GM21825 (cell line): Measurements from ENCODE around the gene CNTFR.

Experiments used
- ATAC-seq: cut with Tn5 transposase; IDR thresholded peaks from one replicate; pipeline ENCODE4 v1.9.1; 2021; ENCODE audit warnings: mild to moderate bottlenecking, moderate library complexity; ENCODE audit not compliant: unreplicated experiment

CNTFR gene

GRCh38 chr9:34620061-34620994, 30.8 kb upstream of the CNTFR start, which contains the start of gene DCTN3:
Gene DCTN3 (minus strand): TSS chr9:34620495. CDS start chr9:34620464, 31 bp downstream.
- peak; percentile 95 for ATAC-seq

GRCh38 chr9:34615132-34615531, 25.6 kb upstream of the CNTFR start:
- ATAC-seq: no peak

GRCh38 chr9:34612788-34613390, 23.4 kb upstream of the CNTFR start:
- peak; percentile 47 for ATAC-seq

DNA sequence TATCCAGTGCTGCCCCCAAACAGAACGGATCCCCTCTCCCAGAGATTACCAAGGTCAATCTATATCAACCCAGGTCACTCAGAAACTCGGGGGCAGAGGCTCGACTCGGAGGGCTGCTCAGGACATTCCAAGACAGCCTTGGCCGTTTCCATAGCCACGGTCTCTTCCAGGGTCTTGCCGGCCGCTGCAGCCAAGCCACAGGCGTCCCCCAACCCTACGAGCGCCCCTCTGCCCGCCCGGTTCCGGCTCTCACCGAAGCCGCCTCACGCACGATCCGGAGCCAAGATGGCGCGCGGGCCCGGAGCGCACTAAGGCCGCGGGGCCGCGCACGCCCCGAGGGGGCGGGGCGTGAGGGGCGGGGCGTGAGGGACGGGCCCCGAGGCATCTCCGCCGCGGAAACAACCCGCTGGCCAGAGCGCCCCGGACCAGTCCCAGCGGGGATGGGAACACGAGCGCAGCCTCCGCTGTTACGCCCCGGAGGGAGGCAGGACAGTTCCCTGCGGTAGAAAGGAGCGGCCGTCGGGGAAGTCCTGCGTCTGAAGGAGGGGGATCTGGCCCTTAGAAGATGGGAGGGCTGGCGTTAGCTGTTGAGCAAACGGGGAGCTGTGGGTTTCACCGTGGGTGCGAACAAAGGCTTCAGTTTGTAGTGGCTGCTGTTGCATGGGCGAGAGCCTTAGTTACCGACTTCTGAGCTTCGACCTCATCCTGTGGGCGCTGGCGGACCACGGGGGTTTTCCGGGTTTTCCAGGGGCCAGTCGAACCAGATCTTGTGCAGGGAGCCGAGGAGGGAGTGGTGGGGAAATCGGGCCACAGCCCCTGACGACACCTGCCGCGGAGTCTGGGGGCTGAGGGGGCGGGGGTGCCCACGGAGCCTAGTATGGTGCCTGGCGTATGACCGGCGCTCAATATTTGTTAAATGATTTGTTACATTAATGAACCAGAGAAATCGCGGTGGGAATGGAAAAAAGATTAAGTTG, 22.6 kb upstream of the CNTFR start, which contains the start of gene RPP25L:
Gene RPP25L, minus strand, starts transcription at position 287 of the 977 bp plus-strand sequence. CDS start 801 bp downstream, outside the sequence.
- peak; percentile 87 for ATAC-seq

DNA sequence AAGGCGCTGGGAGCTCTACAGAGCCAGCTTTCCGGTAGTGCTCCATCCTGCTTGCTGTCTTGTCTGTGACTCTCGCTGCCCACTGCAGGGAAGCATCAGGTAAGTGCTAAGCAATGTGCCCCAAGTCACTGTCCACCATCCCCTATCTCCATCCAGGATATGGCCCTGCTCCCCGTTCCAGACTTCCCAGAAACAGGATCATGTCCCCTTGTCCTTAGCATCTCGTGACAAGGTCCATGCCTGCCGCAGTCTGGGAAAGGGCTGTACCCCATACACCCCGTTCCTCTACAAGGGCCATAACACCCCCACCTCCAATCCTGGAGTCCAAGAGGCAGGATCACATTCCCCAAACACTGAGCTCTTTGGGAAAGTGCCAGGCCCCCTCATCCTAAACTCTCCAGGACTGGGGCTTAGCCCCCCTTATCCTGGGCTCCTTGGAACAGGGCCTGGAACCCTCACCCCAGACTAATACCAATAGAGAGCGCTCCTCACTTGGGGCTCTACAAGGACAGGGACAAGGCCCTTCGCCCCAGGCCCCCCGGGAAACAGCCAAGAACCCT, 21.8 kb upstream of the CNTFR start:
- ATAC-seq: no peak

DNA sequence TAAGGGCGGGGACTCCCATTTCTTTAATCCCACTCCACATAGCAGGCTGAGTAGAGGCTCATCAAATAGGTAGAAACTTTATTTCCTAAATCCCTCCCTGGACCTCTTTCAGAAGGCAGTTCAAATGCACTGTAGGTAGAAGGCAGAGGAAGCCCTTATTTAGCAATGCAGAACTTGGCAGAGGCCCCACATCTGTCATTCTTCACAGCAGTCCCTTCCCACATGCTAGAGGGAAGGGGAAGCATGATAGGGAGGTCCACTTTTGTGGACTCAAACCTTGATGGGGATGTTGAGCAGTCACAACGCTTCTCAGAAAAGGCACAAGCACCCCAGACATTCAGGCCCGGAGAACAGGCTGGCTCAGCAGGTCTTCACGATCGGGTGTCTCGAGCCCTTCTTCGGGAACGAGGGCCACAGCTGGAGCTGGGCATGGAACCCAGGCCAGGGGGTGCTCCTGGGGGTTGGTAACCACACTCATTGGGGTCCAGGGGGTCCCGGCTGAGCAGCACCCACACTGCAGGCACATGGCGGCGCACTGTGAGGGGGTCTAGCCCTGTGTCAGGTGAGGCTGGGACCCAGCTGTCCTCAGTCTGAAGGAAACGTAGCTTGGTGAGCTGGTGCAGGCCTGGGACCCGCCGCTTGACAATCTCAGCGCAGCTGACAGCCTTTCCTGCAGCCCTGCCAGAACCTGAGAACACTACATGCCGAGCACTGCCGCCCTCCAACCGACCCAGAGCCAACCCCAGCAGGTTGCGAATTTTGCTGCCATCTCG, 21.1 kb upstream of the CNTFR start:
- no peak for ATAC-seq

GRCh38 chr9:34607331-34607730, 17.8 kb upstream of the CNTFR start:
- ATAC-seq: no peak

DNA sequence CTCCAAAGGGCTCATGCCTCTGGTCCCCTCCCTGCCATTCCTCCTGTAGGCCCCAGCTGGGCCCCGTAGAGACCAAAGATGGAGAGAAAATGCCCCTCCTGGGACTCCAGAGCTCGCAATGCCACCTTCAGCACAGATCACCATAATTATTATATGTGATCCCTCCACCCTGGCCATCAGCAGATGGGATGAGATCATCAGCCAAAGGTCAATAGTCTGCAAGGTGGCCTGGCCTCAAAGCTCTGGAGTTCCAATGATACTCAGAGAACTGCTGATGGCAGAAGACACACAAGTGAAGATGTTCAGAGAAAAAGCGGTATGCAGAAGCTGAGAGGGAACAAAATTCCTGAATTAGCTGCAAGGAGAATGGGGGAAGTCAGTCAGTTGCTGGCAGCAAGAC, 17.4 kb upstream of the CNTFR start:
- no peak for ATAC-seq

GRCh38 chr9:34606190-34606589, 16.7 kb upstream of the CNTFR start:
- ATAC-seq: no peak

DNA sequence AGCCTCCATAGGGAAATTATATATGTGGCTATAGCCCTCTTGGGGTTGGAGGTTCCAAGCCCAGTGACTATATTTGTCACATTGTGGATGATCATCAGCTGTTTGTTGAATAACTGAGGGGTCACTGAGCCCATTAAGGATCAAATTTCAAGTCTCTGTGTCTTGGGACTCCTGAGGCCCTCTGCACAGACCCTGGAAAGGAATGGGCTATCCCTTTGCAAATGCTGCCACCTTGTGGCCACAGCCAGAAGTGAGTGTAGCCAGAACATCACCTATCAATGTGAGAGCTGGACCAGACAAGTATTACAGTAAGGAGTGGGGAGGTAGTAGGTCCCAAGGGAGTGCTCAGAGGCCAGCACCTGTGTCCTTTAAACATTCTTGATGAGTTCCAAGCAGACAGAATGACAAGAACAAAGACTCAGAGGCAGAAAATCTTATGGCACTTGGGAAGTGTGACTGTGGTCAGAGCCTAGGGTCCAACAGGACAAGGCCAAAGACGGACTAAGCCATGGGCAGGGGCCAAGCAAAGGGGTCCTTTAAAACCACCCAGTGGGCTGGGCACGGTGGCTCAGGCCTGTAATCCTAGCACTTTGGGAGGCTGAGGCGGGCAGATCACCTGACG, 14.2 kb upstream of the CNTFR start:
- ATAC-seq: no peak

- no peak for ATAC-seq
Observed at GRCh38 chr9:34601937-34602573, 12.5 kb upstream of the CNTFR start.

DNA sequence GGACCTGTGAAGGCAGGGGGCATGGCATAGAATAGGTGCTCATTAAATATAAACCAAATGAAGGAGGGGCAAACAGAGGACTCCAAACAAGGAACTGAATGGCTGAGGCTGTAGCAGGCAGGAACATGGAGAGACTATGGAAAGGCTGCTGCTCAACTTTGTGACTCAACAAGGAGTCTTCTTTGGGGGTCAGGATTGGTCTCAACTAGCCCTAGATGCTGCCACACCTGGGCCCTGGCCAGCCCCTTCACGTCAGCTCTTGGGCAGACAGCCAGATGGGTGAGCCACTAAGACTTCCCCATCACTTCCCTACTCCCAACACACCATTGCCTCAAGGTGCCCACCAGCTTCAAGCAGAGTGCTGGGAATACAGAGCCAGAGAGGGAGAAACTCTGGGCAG, 11.4 kb upstream of the CNTFR start:
- ATAC-seq: no peak

DNA sequence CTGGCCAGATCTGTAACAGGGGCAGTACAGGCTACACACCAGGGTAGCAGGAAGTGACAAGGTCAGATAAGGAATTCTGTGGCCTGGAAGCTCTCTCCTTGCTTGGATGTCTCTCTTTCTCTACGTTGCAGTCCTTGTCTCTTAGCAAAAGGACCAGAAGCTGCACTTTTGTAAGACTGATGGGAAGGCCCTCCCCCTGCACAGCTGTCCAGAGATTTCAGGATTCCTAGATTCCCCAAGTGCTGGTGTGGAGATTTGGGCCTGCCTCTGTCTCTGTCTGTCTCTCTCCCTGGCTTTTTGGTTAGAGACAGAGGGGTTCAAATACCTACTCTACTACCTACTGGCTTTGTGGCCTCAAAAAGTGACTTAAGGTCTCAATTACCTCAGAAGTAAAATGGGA, 10.0 kb upstream of the CNTFR start:
- no peak for ATAC-seq

GRCh38 chr9:34594177-34594576, 4.7 kb upstream of the CNTFR start:
- ATAC-seq: no peak

DNA sequence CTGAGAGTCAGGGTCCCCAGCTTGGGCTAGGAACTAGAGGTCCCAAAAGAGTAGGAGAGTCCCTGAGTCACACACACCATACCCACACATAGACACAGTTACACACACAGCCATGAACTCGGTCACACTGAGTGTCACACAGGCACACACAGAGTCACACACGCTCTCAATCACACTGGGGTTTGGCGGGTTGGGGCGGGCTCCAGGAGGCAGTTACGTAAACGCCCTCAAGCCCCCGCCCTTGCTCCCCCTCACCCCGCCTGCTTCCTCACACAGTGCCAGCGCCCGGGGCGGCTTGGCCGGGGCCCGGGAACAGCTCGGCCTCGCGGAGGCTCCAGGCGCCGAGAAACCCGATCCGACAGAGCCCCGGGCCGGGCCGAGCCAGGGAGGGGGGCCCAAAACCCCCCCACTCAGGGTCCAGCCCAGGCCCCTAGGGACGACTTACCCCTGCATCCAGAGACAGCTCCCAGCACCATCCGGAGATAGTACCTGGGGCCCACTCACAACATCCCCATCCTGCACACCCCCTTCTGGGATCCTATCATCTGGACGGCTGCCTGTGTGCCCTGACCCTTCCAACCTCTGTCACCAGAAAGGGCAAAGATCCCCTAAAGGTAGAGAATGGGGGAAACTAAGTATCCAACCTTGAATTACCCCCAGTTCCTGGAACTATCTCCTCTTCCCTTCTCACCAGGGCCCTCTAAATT, 3.5 kb upstream of the CNTFR start:
- no peak for ATAC-seq

DNA sequence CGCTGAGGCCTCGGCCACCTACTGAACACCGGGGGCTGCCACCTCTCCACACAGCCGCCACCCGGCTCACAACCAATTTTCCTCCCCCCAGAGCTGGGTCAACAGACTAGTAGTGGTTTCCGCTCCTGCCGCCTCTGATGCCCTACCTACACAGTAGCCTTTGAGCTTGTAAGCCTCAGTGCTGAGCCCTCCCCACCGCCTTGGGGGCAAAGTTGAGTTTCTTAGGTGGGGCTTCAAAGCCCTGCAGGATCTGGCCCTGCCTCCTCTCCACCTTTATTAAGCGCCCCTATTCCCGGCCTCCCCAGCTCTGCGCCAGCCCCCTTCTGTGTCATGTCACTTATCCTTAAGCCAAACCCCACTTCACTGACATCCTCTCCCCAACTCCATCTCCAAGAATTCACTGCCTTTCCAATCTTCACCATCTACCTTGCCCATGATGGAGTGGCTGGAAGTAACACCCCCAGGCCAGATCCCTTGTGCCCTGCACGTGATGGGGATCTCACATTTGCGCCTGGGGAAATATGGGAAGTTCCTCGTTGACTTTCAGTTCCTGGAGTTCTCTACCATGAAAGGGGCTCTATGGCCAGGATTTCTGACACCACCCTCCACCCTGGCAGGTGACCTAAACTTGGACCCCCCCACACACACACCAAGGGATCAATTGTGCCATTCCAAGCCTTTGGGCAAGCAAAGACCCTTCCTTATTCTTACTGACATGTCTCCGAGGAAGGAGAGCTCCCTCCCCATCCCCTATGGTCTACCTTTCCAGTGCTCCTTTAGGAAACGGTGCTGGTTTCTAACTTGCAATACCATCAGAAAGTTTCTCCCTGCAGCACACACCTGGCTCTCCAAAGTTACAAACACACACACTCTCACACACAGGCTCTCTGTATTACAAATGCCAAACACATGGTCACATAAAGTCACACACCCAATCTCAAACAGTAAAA, 2.7 kb upstream of the CNTFR start:
- ATAC-seq: no peak

- peak; percentile 70 for ATAC-seq
Observed at GRCh38 chr9:34591248-34591916, 1.9 kb upstream of the CNTFR start.
